Activated CD4-positive, alpha-beta T cell treated with anti-CD3 and anti-CD28 coated beads, Interleukin-2, amount 10 ng/mL, durations not matched to agents 7 days and 5 days (primary cell): ENCODE measurements around the gene UPK2. TPM values are rescaled to one million over a fixed set of nuclear protein-coding genes. Genes with fewer than 3 reads are reported as not detected.
A peak's percentile ranks its signal among the peaks of the same experiment; 100 is the strongest.

Source experiments
- CTCF ChIA-PET: fragments of 350-600 bp; sonication (Branson Sonifier 250); formaldehyde crosslinking; loops from one replicate; lab custom pipeline; 2021; ENCODE audit warnings: antibody characterized with exemption; lab: Charles Lee
- POLR2A ChIA-PET: fragments of 350-600 bp; sonication (Branson Sonifier 250); formaldehyde crosslinking; loops from one replicate; lab custom pipeline; 2021; ENCODE audit warnings: antibody characterized with exemption; lab: Charles Lee
- DNase-seq: peaks from one replicate; pipeline ENCODE4 v3.0.0-alpha.2; 2020
- H3K27ac Mint-ChIP-seq: one replicate; pipeline ENCODE4 v1.8.0; 2021; ENCODE audit warnings: mild to moderate bottlenecking, moderate library complexity, mixed read lengths
- H3K27me3 Mint-ChIP-seq: one replicate; pipeline ENCODE4 v1.8.0; 2021; ENCODE audit warnings: mixed read lengths
- H3K36me3 Mint-ChIP-seq: one replicate; pipeline ENCODE4 v1.8.0; 2021; ENCODE audit warnings: low read depth, mixed read lengths
- H3K4me1 Mint-ChIP-seq: one replicate; pipeline ENCODE4 v1.8.0; 2021; ENCODE audit warnings: mixed read lengths
- H3K4me3 Mint-ChIP-seq: one replicate; pipeline ENCODE4 v1.8.0; 2021; ENCODE audit warnings: mild to moderate bottlenecking, moderate library complexity, mixed read lengths
- H3K9me3 Mint-ChIP-seq: one replicate; pipeline ENCODE4 v1.8.0; 2021; ENCODE audit warnings: mixed read lengths
- total RNA-seq, 2 experiments: library from RNA; stranded (reverse); gene quantifications; one replicate each; pipeline ENCODE4 v1.2.3, GENCODE V29; 2021

UPK2 gene
- total RNA-seq, 2 experiments from 2014 or later: 0.60 TPM; not detected in 1

- POLR2A ChIA-PET: interaction anchor here (0.5 to 1.4 kb wide), 2 partner anchors 9 to 319 kb away, joined by 3 to 5 read pairs; no protein-coding TSS in a partner anchor
- no peak for DNase-seq
- peak overlapping the region; percentile 96 for H3K4me3 Mint-ChIP-seq
- peaks cover 64% of the 10 kb centered on the region for H3K4me1 Mint-ChIP-seq
- peak overlapping the region; percentile 92 for H3K27ac Mint-ChIP-seq
- CTCF ChIA-PET: interaction anchor here (0.6 to 2.8 kb wide), 9 partner anchors 8 to 1249 kb away, joined by 3 to 8 read pairs (median 4); partner anchors contain the start of gene UPK2
- peaks cover 47% of the 10 kb centered on the region for H3K36me3 Mint-ChIP-seq
- H3K27me3 Mint-ChIP-seq: peaks cover 2% of the 10 kb centered on the region
- H3K9me3 Mint-ChIP-seq: no peaks in the 10 kb centered on the region
Measured at GRCh38 chr11:118921929-118922744, 34.0 kb upstream of the UPK2 start.

GRCh38 chr11:118922745-118923627 is 33.1 kb upstream of the UPK2 start:
- peaks cover 2% of the 10 kb centered on the region for H3K27me3 Mint-ChIP-seq
- peaks cover 64% of the 10 kb centered on the region for H3K4me1 Mint-ChIP-seq
- H3K9me3 Mint-ChIP-seq: no peaks in the 10 kb centered on the region
- peaks cover 39% of the 10 kb centered on the region for H3K36me3 Mint-ChIP-seq
- POLR2A ChIA-PET: interaction anchor here (1.4 kb wide), 1 partner anchor 9 kb away, joined by 5 read pairs; no protein-coding TSS in a partner anchor
- no peak for DNase-seq
- H3K27ac Mint-ChIP-seq: peak overlapping the region; percentile 82
- H3K4me3 Mint-ChIP-seq: peak overlapping the region; percentile 96
- CTCF ChIA-PET: interaction anchor here (0.6 to 2.8 kb wide), 11 partner anchors 8 to 1248 kb away, joined by 3 to 8 read pairs (median 4); partner anchors contain the start of gene UPK2

- peaks cover 2% of the 10 kb centered on the region for H3K27me3 Mint-ChIP-seq
- peaks cover 37% of the 10 kb centered on the region for H3K36me3 Mint-ChIP-seq
- CTCF ChIA-PET: interaction anchor here (0.6 to 1.8 kb wide), 10 partner anchors 7 to 502 kb away, joined by 3 to 7 read pairs (median 4); no protein-coding TSS in a partner anchor
- peak overlapping the region; percentile 96 for H3K4me3 Mint-ChIP-seq
- peaks cover 60% of the 10 kb centered on the region for H3K4me1 Mint-ChIP-seq
- POLR2A ChIA-PET: interaction anchor here (0.6 kb wide), 1 partner anchor 169 kb away, joined by 3 read pairs; no protein-coding TSS in a partner anchor
- DNase-seq: no peak
- H3K9me3 Mint-ChIP-seq: no peaks in the 10 kb centered on the region
- H3K27ac Mint-ChIP-seq: peak overlapping the region; percentile 82
Measured at GRCh38 chr11:118923721-118924587, 32.1 kb upstream of the UPK2 start.

- Mint-ChIP-seq H3K4me3 (peak overlapping the region; percentile 96), H3K36me3 (peaks cover 32% of the 10 kb centered on the region), H3K27ac (peak overlapping the region; percentile 82), H3K4me1 (peaks cover 51% of the 10 kb centered on the region), H3K27me3 (peaks cover 2% of the 10 kb centered on the region), H3K9me3 (no peaks in the 10 kb centered on the region)
- DNase-seq: peak; percentile 59
- ChIA-PET CTCF (interaction anchor here (0.6 to 2.8 kb wide), 22 partner anchors 9 to 1605 kb away, joined by 3 to 13 read pairs (median 4); partner anchors contain the start of genes CXCR5 and DDX6), POLR2A (interaction anchor here (0.6 to 1.3 kb wide), 2 partner anchors 12 to 170 kb away, joined by 3 read pairs; no protein-coding TSS in a partner anchor)
Measured at GRCh38 chr11:118924591-118925585, 31.2 kb upstream of the UPK2 start.

GRCh38 chr11:118927554-118928100 is 28.5 kb upstream of the UPK2 start:
- DNase-seq: no peak
- Mint-ChIP-seq H3K27me3 (peaks cover 2% of the 10 kb centered on the region), H3K4me1 (peaks cover 49% of the 10 kb centered on the region), H3K36me3 (peaks cover 21% of the 10 kb centered on the region), H3K9me3 (no peaks in the 10 kb centered on the region), H3K4me3 (peak overlapping the region; percentile 93), H3K27ac (peak overlapping the region; percentile 98)
- CTCF ChIA-PET: interaction anchor here (0.7 to 5.0 kb wide), 5 partner anchors 9 to 238 kb away, joined by 3 to 53 read pairs (median 13); partner anchors contain the start of gene DDX6
- POLR2A ChIA-PET: no interaction called here

GRCh38 chr11:118928101-118928869 is 27.8 kb upstream of the UPK2 start:
- H3K27me3 Mint-ChIP-seq: peaks cover 2% of the 10 kb centered on the region
- no peaks in the 10 kb centered on the region for H3K9me3 Mint-ChIP-seq
- DNase-seq: peak; percentile 94
- peaks cover 51% of the 10 kb centered on the region for H3K4me1 Mint-ChIP-seq
- H3K36me3 Mint-ChIP-seq: peaks cover 16% of the 10 kb centered on the region
- POLR2A ChIA-PET: no interaction called here
- H3K4me3 Mint-ChIP-seq: peak overlapping the region; percentile 93
- peak overlapping the region; percentile 98 for H3K27ac Mint-ChIP-seq
- CTCF ChIA-PET: interaction anchor here (0.7 to 5.0 kb wide), 8 partner anchors 8 to 238 kb away, joined by 3 to 53 read pairs (median 10); partner anchors contain the start of genes DDX6 and UPK2

- POLR2A ChIA-PET: no interaction called here
- CTCF ChIA-PET: interaction anchor here (1.0 to 5.0 kb wide), 8 partner anchors 12 to 237 kb away, joined by 3 to 53 read pairs (median 10); partner anchors contain the start of genes CXCR5, DDX6 and UPK2
- Mint-ChIP-seq H3K27me3 (peaks cover 2% of the 10 kb centered on the region), H3K27ac (peak overlapping the region; percentile 98), H3K4me3 (peak overlapping the region; percentile 93), H3K9me3 (no peaks in the 10 kb centered on the region), H3K36me3 (peaks cover 9% of the 10 kb centered on the region), H3K4me1 (peaks cover 46% of the 10 kb centered on the region)
- DNase-seq: peak; percentile 43
Measured at GRCh38 chr11:118928870-118929500, 27.1 kb upstream of the UPK2 start.

GRCh38 chr11:118929501-118930093 is 26.5 kb upstream of the UPK2 start:
- peaks cover 3% of the 10 kb centered on the region for H3K36me3 Mint-ChIP-seq
- peak; percentile 90 for DNase-seq
- peak overlapping the region; percentile 98 for H3K27ac Mint-ChIP-seq
- ChIA-PET CTCF (interaction anchor here (0.8 to 5.0 kb wide), 15 partner anchors 8 to 237 kb away, joined by 3 to 53 read pairs (median 5); partner anchors contain the start of genes C2CD2L, CXCR5, DDX6 and UPK2), POLR2A (interaction anchor here (0.7 kb wide), 1 partner anchor 11 kb away, joined by 4 read pairs; no protein-coding TSS in a partner anchor)
- H3K27me3 Mint-ChIP-seq: peaks cover 2% of the 10 kb centered on the region
- H3K4me3 Mint-ChIP-seq: peak overlapping the region; percentile 93
- H3K9me3 Mint-ChIP-seq: no peaks in the 10 kb centered on the region
- peaks cover 46% of the 10 kb centered on the region for H3K4me1 Mint-ChIP-seq
